H1 (cell line): ENCODE data around the gene PNMA8B. TPM values are rescaled to one million over a fixed set of nuclear protein-coding genes. Genes with fewer than 3 reads are reported as not detected.
A peak's percentile ranks its signal among the peaks of the same experiment; 100 is the strongest.

Source experiments
- CTCF ChIA-PET: fragments of 300-600 bp; sonication (Branson Sonifier 250); formaldehyde crosslinking; loops from one replicate; lab custom pipeline; 2021; ENCODE audit not compliant: partially characterized antibody; lab: Charles Lee
- POLR2A ChIA-PET: fragments of 300-600 bp; sonication (Branson Sonifier 250); formaldehyde crosslinking; loops from one replicate; lab custom pipeline; 2021; ENCODE audit warnings: inconsistent platforms; ENCODE audit not compliant: partially characterized antibody; lab: Charles Lee
- DNase-seq, 2 experiments: peaks; one replicate each; pipeline versions ENCODE4 v3.0.0 to v3.0.0-alpha.2; 2010 to 2022; ENCODE audit warnings: low spot score in 2 of 2, low read depth in 1 of 2, mixed read lengths in 1 of 2
- FAIRE-seq: peaks from 2 replicates; lab custom pipeline; 2011; peaks lifted over from hg19 to GRCh38; lab: Jason Lieb, UNC
- H2AFZ ChIP-seq: 2 replicates; pipeline ENCODE4 v1.8.1; 2012; ENCODE audit warnings: low read length, inconsistent platforms
- H2AK5ac ChIP-seq: 2 replicates; pipeline ENCODE4 v1.6.1; 2013; ENCODE audit warnings: low read depth, low read length
- H2BK120ac ChIP-seq: replicated peaks from 2 replicates; pipeline ENCODE3; 2013; ENCODE audit warnings: low read depth, low read length, inconsistent platforms
- H2BK12ac ChIP-seq: 2 replicates; pipeline ENCODE4 v1.6.1; 2013; ENCODE audit warnings: low read depth, low read length
- H2BK15ac ChIP-seq: 2 replicates; pipeline ENCODE4 v1.6.1; 2013; ENCODE audit warnings: low read length
- H2BK20ac ChIP-seq: 2 replicates; pipeline ENCODE4 v1.6.1; 2013; ENCODE audit warnings: low read length
- H2BK5ac ChIP-seq: 2 replicates; pipeline ENCODE4 v1.6.1; 2013; ENCODE audit warnings: low read depth, low read length
- H3K14ac ChIP-seq: 2 replicates; pipeline ENCODE4 v1.6.1; 2013; ENCODE audit warnings: inconsistent platforms; ENCODE audit not compliant: insufficient read length
- H3K18ac ChIP-seq: 2 replicates; pipeline ENCODE4 v1.6.1; 2013; ENCODE audit warnings: low read length; ENCODE audit errors: extremely low read depth
- H3K23ac ChIP-seq: 2 replicates; pipeline ENCODE4 v1.6.1; 2013; ENCODE audit warnings: inconsistent platforms; ENCODE audit not compliant: insufficient read length
- H3K23me2 ChIP-seq: 2 replicates; pipeline ENCODE4 v1.6.1; 2013; ENCODE audit warnings: low read depth, low read length
- H3K27ac ChIP-seq: 2 replicates; pipeline ENCODE4 v1.6.1; 2011; ENCODE audit warnings: low read depth, low read length, inconsistent platforms
- H3K27me3 ChIP-seq, 4 experiments: replicated peaks in 1 of 4; 1 replicate in 1 of 4; 2 replicates in 3 of 4; pipeline versions ENCODE4 v1.6.1 to v1.8.1; 2011 to 2013; ENCODE audit warnings: low read length in 3 of 4, mild to moderate bottlenecking in 3 of 4, inconsistent platforms in 2 of 4, mixed read lengths in 2 of 4, moderate library complexity in 1 of 4; ENCODE audit not compliant: control insufficient read depth in 3 of 4, insufficient read depth in 3 of 4; ENCODE audit errors: extremely low read depth in 1 of 4
- H3K36me3 ChIP-seq, 4 experiments: 2 replicates each; pipeline versions ENCODE4 v1.6.1 to v1.8.1; 2011 to 2013; ENCODE audit warnings: mild to moderate bottlenecking in 4 of 4, low read length in 3 of 4, moderate library complexity in 2 of 4, control low read depth in 1 of 4, inconsistent platforms in 1 of 4; ENCODE audit not compliant: insufficient read depth in 4 of 4, control insufficient read depth in 2 of 4
- H3K4ac ChIP-seq: replicated peaks from 2 replicates; pipeline ENCODE3; 2013; ENCODE audit warnings: low read length, low read depth, mixed read lengths, inconsistent platforms; ENCODE audit not compliant: insufficient read length
- H3K4me1 ChIP-seq, 4 experiments: replicated peaks in 1 of 4; 1 replicate in 1 of 4; 2 replicates in 3 of 4; pipeline versions ENCODE4 v1.6.1 to v1.8.1; 2011 to 2013; ENCODE audit warnings: low read length in 3 of 4, inconsistent platforms in 2 of 4, mixed read lengths in 1 of 4; ENCODE audit not compliant: insufficient read depth in 4 of 4, control insufficient read depth in 3 of 4
- H3K4me2 ChIP-seq, 2 experiments: 2 replicates each; pipeline versions ENCODE4 v1.6.1 to v1.8.1; 2011 to 2013; ENCODE audit warnings: low read depth in 2 of 2, low read length in 2 of 2, control low read depth in 1 of 2, inconsistent platforms in 1 of 2, mild to moderate bottlenecking in 1 of 2; ENCODE audit not compliant: insufficient read depth in 1 of 2
- H3K4me3 ChIP-seq, 4 experiments: fragments of 200-600, 300-600 bp in 1 of 4; sonication (generic), shearing (Covaris generic), sonication (Bioruptor Twin) in 1 of 4; 2 replicates each; pipeline versions ENCODE4 v1.5.1 to v1.8.1; 2011 to 2016; ENCODE audit warnings: low read length in 4 of 4, low read depth in 3 of 4, control low read depth in 2 of 4, inconsistent platforms in 2 of 4, mild to moderate bottlenecking in 2 of 4, mixed read lengths in 1 of 4, moderate library complexity in 1 of 4; ENCODE audit not compliant: insufficient read depth in 2 of 4; ENCODE audit errors: extremely low read depth in 1 of 4
- H3K56ac ChIP-seq: replicated peaks from 2 replicates; pipeline ENCODE3; 2013; ENCODE audit warnings: low read depth, mild to moderate bottlenecking, mixed read lengths, low read length, inconsistent platforms; ENCODE audit not compliant: insufficient read length
- H3K79me1 ChIP-seq: 2 replicates; pipeline ENCODE4 v1.6.1; 2013; ENCODE audit warnings: low read depth, low read length, control low read depth
- H3K79me2 ChIP-seq, 2 experiments: 2 replicates each; pipeline versions ENCODE4 v1.6.1 to v1.8.1; 2012 to 2013; ENCODE audit warnings: low read length in 2 of 2, mild to moderate bottlenecking in 2 of 2, inconsistent platforms in 1 of 2; ENCODE audit not compliant: insufficient read depth in 2 of 2, control insufficient read depth in 1 of 2
- H3K9ac ChIP-seq, 4 experiments: replicated peaks in 1 of 4; 1 replicate in 1 of 4; 2 replicates in 3 of 4; pipeline versions ENCODE4 v1.6.1 to v1.8.1; 2011 to 2013; ENCODE audit warnings: low read depth in 3 of 4, low read length in 3 of 4, control low read depth in 2 of 4, mild to moderate bottlenecking in 2 of 4, moderate library complexity in 2 of 4, inconsistent platforms in 1 of 4; ENCODE audit errors: extremely low read depth in 1 of 4
- H3K9me3 ChIP-seq, 2 experiments: 2 replicates each; pipeline versions ENCODE4 v1.6.1 to v1.8.1; 2012 to 2013; ENCODE audit warnings: mild to moderate bottlenecking in 2 of 2, moderate library complexity in 2 of 2, control low read depth in 1 of 2, inconsistent platforms in 1 of 2, low read depth in 1 of 2, low read length in 1 of 2, mixed read lengths in 1 of 2; ENCODE audit not compliant: insufficient read depth in 2 of 2
- H4K20me1 ChIP-seq, 2 experiments: replicated peaks in 1 of 2; 2 replicates each; pipeline versions ENCODE3 to v1.8.1; 2011 to 2013; ENCODE audit warnings: inconsistent platforms in 2 of 2, low read length in 2 of 2, mild to moderate bottlenecking in 1 of 2; ENCODE audit not compliant: insufficient read depth in 2 of 2, control insufficient read depth in 1 of 2
- H4K5ac ChIP-seq: 2 replicates; pipeline ENCODE4 v1.6.1; 2013; ENCODE audit warnings: low read length, low read depth, mixed read lengths, inconsistent platforms; ENCODE audit not compliant: insufficient read length
- H4K8ac ChIP-seq: 2 replicates; pipeline ENCODE4 v1.8.0; 2013; ENCODE audit warnings: mild to moderate bottlenecking, moderate library complexity, low read length, inconsistent platforms; ENCODE audit not compliant: insufficient read depth; ENCODE audit errors: extremely low read depth
- H4K91ac ChIP-seq: replicated peaks from 2 replicates; pipeline ENCODE3; 2013; ENCODE audit warnings: low read length, mixed read lengths, inconsistent platforms; ENCODE audit not compliant: insufficient read length
- ASH2L ChIP-seq: fragments of 200-600, 300-600 bp; sonication (generic); IDR thresholded peaks from one replicate; pipeline ENCODE4 v1.7.1; 2017; ENCODE audit warnings: low read length
- ATF2 ChIP-seq: IDR thresholded peaks from 2 replicates; pipeline ENCODE4 v1.6.1; 2012; ENCODE audit warnings: low read length, inconsistent platforms
- CHD1 ChIP-seq: IDR thresholded peaks from 2 replicates; pipeline ENCODE4 v1.6.1; 2012; ENCODE audit warnings: low read depth, low read length, improper control_type of control experiment
- HDAC2 ChIP-seq, 2 experiments: fragments of 300-600 bp in 1 of 2; sonication (generic) in 1 of 2; IDR thresholded peaks; 2 replicates each; pipeline ENCODE4 v1.6.1; 2011 to 2012; ENCODE audit warnings: low read depth in 2 of 2, low read length in 2 of 2, mild to moderate bottlenecking in 2 of 2, moderate library complexity in 2 of 2, borderline replicate concordance in 1 of 2, inconsistent platforms in 1 of 2
- KDM1A ChIP-seq: fragments of 200-600, 300-600 bp; sonication (generic); IDR thresholded peaks from 2 replicates; pipeline ENCODE4 v1.7.1; 2016; ENCODE audit warnings: mild to moderate bottlenecking, low read length, borderline replicate concordance
- MAFK ChIP-seq: IDR thresholded peaks from 2 replicates; pipeline ENCODE4 v1.6.1; 2012; ENCODE audit warnings: low read depth, mild to moderate bottlenecking, improper control_type of control experiment, low read length
- MAX ChIP-seq: IDR thresholded peaks from 2 replicates; pipeline ENCODE4 v1.6.1; 2012; ENCODE audit warnings: inconsistent platforms
- RAD21 ChIP-seq, 2 experiments: IDR thresholded peaks in 1 of 2; conservative IDR thresholded peaks in 1 of 2; 2 replicates each; pipeline ENCODE4 v1.6.1; 2011; ENCODE audit warnings: low read depth in 2 of 2, low read length in 2 of 2, improper control_type of control experiment in 1 of 2, inconsistent platforms in 1 of 2, mild to moderate bottlenecking in 1 of 2, moderate library complexity in 1 of 2
- TAF7 ChIP-seq: optimal IDR thresholded peaks from 2 replicates; pipeline ENCODE3; 2011; ENCODE audit warnings: low read depth, mild to moderate bottlenecking, inconsistent platforms, low read length, moderate library complexity, borderline replicate concordance
- WGBS, 2 experiments: shearing (Covaris generic) in 1 of 2; methylation state at CpG; one replicate each; pipeline versions ENCODE4 v1.1.6 to v1.1.7; 2013 to 2015; ENCODE audit warnings: low lambda C conversion rate in 2 of 2, mixed read lengths in 2 of 2, inconsistent platforms in 1 of 2, low coverage in 1 of 2, missing lambda C conversion rate in 1 of 2; ENCODE audit not compliant: insufficient replicate concordance in 2 of 2, insufficient coverage in 1 of 2, insufficient read length in 1 of 2; ENCODE audit errors: extremely low coverage in 1 of 2, missing lambda C conversion rate in 1 of 2; 5-methylcytosine and 5-hydroxymethylcytosine counted together
- polyA plus RNA-seq, 7 experiments: library from polyadenylated mRNA; depleted of rRNA in 3 of 7; stranded (reverse) in 5 of 7; unstranded in 2 of 7; fragments of >200 nt in 5 of 7; fragments of 200-250 nt in 2 of 7; gene quantifications; 1 replicate in 5 of 7; 2 replicates in 1 of 7; 4 replicates in 1 of 7; pipeline versions ENCODE4 v1.2.1 to v1.2.3, GENCODE V29; 2011 to 2013; ENCODE audit warnings: missing spikeins in 2 of 7, mixed read lengths in 2 of 7
- total RNA-seq: library from RNA; stranded (reverse); fragmentation: NEBNext Ultra II Directional; extraction: Animal tissue kit (Norgen Biotek cat#: 25700); gene quantifications from 2 replicates; pipeline ENCODE4 v1.2.1, GENCODE V29; 2021

The PNMA8B gene
- total and polyA plus RNA-seq, 2 of the 8 experiments (the other 6 are each of a cell fraction or from before 2014, with no cell fraction given): 0.48 to 1.4 TPM

- no peaks in the 10 kb centered on the region for H3K79me2 ChIP-seq
- no peak overlapping the region for H2BK5ac ChIP-seq
- H4K20me1 ChIP-seq: peaks cover 0 to 3% of the 10 kb centered on the region in 2 experiments
- H3K4ac ChIP-seq: no peak overlapping the region
- DNase-seq: peak in 1 of 2 experiments; percentile 49
- no peak overlapping the region for H2BK120ac ChIP-seq
- no peaks in the 10 kb centered on the region for H3K79me1 ChIP-seq
- no peak overlapping the region for H3K23ac ChIP-seq
- H2AK5ac ChIP-seq: no peak overlapping the region
- H3K14ac ChIP-seq: no peak overlapping the region
- H2BK20ac ChIP-seq: no peak overlapping the region
- 43% methylated on average over 5 of the region's 6 CpGs; no CpG with 5 or more reads in 1 of the 2 experiments for WGBS, 2 experiments
- no peaks in the 10 kb centered on the region for H3K36me3 ChIP-seq
- no peak overlapping the region for H3K27ac ChIP-seq
- no peaks in the 10 kb centered on the region for H3K4me1 ChIP-seq
- no peak overlapping the region for H3K4me2 ChIP-seq
- H3K18ac ChIP-seq: no peak overlapping the region
- no peak overlapping the region for H3K56ac ChIP-seq
- peaks cover 3% of the 10 kb centered on the region; the same call in 1 of the 2 replicates for H3K23me2 ChIP-seq
- no peak overlapping the region for H2BK15ac ChIP-seq
- H4K5ac ChIP-seq: no peak overlapping the region
- no peak overlapping the region for H2BK12ac ChIP-seq
- POLR2A ChIA-PET: interaction anchor here (1.3 kb wide), 1 partner anchor 21 kb away, joined by 3 read pairs; no protein-coding TSS in a partner anchor
- H3K9me3 ChIP-seq: no peaks in the 10 kb centered on the region
- H2AFZ ChIP-seq: no peak overlapping the region
- FAIRE-seq: peak; percentile 55
- no peak overlapping the region for H4K91ac ChIP-seq
- H3K4me3 ChIP-seq: no peak overlapping the region
- CTCF ChIA-PET: interaction anchor here (0.6 to 7.8 kb wide), 37 partner anchors 10 to 529 kb away, joined by 3 to 95 read pairs (median 5); partner anchors contain the start of genes DACT3 and PNMA8B
- H4K8ac ChIP-seq: no peak overlapping the region
- H3K9ac ChIP-seq: no peak overlapping the region
- no peaks in the 10 kb centered on the region for H3K27me3 ChIP-seq
- TF ChIP-seq MAX (peak; percentile 33; the same call in 1 of the 2 replicates), TAF7 (no peak), CHD1 (no peak), ASH2L (no peak), RAD21 (IDR thresholded peaks at IDR 0.05 in 1 of 2, conservative IDR thresholded peaks at IDR 0.05 in 1 of 2; ENCODE audit: low read depth in 2 of 2, low read length in 2 of 2) (peak; percentile 49 to 52), KDM1A (peak; percentile 77; the same call in 1 of the 2 replicates), MAFK (no peak), ATF2 (no peak), HDAC2 (IDR thresholded peaks at IDR 0.05; ENCODE audit: borderline replicate concordance in 1 of 2, low read depth in 2 of 2, low read length in 2 of 2) (no peak)
Measured at GRCh38 chr19:46515879-46516350, 20.2 kb upstream of the PNMA8B start.
